RCC 7860 (cell line): ENCODE data around the gene VPS39.

Experiments
- DNase-seq: peaks from one replicate; pipeline ENCODE4 v3.0.0-alpha.2; 2015; ENCODE audit warnings: low spot score
- FAIRE-seq: peaks from 2 replicates; lab custom pipeline; 2012; peaks lifted over from hg19 to GRCh38; lab: Jason Lieb, UNC

The VPS39 gene

DNA sequence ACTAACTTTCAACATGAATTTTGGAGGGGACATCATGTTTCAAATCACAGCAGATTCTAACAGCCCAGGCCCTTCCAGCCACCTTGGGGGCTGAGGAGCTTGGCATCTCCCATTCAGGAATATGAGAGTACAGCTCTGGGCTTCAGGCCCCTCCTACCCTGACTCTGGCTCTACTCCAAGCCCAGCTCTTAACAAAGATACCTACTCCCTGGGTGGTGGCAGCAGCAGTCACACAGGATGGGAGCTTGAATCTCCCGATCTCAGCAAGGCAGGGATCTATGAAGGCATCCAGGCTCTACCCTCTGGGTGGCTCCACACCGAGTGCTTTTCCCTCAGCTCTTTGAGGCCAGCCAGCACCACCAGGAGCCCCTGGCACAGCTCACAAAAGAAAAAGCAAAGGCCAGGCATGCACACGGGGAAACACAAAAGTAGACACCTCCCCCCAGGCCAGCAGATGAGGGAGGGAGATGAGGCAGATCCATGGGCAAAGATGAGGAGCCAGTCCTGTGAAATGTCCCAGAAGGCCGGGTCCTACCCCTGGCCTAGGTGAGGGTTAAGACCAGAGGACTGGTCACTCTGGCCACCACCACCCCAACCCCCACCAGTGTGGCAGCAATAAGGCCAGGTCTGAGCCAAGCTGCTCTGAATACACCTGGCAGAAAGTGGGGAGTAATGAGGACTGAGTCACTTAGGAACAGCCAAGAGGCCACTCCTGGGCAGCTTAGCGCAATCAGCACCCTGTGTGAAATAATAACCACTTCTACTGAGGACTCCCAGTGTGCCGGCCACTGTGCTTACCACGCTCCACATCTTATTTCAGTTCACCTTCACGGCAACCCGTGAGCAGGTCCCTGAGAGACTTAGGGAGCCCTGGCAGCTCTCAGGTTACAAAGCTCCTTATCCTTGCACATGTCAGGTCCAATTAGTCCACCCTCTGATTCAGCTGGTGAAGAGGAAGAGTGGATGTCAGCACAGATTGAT is 76.0 kb downstream of the VPS39 start:
- no peak for FAIRE-seq
- DNase-seq, result no peak

DNA sequence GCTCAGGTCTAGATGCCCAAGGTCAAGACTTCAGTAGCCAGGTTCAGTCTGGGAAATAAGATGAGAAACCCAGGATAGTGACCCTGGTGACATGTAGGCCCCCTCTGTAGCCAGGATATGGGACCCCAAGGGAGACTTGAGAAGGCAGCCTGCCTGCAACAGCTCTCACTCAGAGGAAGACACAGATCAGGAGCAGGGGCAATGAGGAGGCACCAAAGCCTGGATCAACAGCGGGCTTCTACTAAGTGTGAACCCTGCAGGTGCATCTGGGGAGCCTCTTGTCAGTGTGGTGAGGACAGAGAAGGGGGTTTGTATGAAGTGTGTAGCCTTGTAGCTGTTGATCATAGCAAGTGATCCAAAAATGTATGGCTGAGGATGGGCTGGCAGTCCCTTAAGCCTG is 77.1 kb downstream of the VPS39 start:
- FAIRE-seq (no peak), DNase-seq (no peak)

DNA sequence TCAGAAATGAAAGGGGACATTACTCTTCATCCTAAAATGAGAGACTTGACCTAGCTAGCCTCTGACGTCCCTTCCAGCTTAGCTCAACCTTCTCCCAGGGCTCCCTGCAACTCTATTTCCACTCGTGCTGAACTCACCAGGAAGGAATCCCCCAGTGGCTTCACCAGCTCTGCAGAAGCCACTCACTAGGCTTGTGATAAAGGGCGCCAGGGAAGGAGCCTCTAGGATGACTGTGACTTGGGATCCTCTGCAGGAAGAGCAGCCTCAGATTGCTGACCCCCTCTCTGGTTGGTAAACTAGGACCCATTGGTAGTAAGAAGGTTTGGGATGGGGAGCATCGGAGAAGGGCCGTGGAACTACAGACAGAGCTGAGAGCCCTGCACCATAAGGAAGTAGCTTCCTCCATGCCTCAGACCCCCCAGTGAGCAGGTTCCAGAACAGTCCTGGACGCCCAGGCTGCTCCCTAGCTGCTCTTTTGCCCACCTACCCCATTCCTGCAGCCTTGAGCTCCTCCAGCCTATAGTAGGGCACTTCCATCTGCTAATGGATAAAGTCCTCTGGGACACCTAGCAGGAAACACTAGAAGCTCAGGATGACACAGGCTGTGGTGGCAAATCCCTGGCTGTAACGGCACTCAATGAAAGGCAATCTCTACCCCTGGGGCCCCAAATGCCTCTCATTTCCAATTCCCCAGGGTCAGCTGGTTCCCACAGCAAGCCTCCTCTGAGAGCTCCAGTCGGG is 77.7 kb downstream of the VPS39 start:
- no peak for DNase-seq
- FAIRE-seq, result no peak

DNA sequence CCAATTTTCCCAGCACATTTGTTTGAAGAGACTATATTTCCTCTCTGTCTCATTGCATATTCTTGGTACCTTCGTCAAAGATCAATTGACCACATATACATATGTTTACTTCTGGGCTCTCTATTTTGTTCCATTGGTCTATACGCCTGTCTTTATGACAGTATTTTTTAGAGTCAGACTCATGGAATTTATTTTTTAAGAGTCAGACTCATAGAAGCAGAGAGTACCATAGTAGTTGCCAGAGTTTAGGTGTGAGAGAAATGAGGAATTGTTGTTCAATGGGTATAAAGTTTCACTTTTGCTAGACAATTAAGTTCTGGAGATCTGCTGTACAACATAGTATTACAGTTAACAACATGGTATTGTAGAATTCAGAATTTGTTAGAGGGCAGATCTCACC is 78.7 kb downstream of the VPS39 start:
- no peak for FAIRE-seq
- no peak for DNase-seq

DNA sequence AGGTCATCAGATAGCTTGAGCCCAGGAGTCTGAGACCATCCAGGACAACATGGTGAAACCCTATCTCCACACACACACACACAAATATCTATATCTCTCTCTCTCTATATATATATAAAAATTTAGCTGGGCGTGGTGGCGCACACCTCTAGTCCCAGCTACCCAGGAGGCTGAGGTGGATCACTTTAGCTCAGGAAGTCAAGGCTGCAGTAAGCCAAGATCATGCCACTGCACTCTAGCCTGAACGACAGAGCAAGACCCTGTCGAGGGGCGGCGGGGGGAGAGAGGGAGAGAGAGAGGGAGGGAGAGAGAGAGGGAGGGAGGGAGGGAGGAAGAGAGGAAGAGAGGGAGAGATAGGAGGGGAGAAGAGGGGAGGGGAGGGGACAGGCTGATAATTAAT is 79.6 kb downstream of the VPS39 start:
- DNase-seq (no peak), FAIRE-seq (no peak)

DNA sequence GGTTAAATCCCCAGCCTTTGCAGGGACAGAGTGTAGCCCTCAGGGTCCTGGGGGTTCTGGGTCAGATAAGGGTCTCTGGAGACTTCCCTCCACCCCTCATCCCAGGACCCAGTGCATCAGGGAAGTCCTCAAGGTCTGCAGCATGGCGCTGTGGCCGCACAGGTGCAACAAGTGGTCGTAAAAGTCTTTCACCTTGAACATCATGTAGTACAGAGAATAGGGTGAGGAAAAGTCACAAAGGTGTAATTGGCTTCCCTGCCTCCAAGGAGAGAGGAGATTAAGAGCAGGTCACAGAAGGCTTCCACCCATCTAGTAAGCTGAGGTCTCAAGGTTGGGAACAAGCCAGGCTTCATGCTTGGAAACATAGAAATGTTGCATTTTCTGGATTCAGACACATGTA is 84.6 kb downstream of the VPS39 start:
- FAIRE-seq (no peak), DNase-seq (no peak)

DNA sequence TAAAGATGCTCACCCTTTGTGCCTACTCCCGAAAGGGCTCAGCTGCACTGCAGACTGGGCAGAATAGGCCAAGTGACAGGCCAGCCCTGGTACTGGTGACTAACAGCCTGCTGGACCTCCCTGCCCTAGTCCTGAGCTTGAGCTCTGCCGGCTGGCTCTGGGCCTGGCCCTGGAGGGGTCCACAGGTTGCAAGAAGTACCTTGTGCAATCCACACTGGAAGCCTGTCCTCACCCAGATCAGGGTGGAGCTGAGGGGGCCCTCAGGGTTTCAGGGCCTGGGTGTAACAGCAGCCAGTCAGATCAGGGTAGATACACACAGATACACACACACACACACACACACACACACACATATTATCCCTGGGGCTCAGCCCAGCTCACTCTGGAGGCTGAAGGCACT is 86.4 kb downstream of the VPS39 start:
- FAIRE-seq, result no peak
- no peak for DNase-seq

DNA sequence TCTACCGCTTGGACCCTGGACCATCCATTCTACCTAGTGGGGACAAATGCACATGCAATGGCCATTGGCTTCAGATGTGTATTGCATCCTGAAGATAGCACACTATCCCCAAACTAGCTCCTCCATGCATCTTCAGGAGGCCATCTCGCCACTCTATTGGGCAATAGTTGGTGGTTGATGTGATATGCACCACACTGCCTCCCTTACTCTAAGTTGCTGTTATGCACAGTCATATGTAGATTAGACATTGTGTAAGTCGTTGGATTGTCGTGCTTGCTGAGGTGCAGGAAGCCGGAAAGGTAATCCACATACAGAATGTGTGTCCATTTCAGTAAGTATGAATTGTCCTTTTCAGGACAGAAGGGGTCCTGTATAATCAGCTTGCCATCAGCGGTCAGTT is 87.1 kb downstream of the VPS39 start:
- no peak for DNase-seq
- FAIRE-seq, result no peak

DNA sequence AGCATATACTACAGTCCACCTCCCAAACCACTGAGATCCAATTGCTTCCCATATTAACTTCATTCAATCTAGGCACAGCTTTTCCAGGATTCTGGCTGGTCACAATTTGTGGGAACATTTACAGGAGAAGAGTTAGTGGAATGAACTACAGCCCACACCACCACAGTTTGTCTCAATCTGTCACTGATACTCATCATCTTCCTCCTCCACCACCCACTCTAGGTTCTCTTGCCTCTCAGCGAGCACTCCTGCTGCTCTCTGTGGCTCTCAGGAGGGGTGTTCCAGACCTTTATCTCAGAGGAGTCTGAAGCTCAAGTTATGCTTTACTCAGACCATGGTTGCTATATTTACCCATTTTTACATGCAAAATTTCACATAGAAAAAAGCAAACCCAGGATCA is 87.8 kb downstream of the VPS39 start:
- DNase-seq, result no peak

DNA sequence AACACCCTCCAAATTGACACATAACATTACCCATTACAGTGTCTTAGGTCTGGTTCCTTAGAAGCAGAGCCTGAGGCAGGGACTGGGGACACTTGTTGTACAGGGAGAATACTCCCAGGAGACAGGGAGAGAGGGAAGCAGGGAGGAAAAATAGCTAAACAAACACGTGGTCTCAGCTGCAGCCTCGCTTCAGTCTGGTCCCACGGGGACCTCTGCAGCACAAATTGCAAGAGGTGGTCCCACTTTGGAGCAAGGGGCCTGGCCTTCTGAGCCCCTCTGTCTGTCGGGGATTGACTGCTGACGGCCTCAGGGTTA is 88.7 kb downstream of the VPS39 start:
- no peak for FAIRE-seq
- DNase-seq, result no peak

More for the DNA sequence above, 87.8 kb downstream of the VPS39 start:
- no peak for FAIRE-seq

DNA sequence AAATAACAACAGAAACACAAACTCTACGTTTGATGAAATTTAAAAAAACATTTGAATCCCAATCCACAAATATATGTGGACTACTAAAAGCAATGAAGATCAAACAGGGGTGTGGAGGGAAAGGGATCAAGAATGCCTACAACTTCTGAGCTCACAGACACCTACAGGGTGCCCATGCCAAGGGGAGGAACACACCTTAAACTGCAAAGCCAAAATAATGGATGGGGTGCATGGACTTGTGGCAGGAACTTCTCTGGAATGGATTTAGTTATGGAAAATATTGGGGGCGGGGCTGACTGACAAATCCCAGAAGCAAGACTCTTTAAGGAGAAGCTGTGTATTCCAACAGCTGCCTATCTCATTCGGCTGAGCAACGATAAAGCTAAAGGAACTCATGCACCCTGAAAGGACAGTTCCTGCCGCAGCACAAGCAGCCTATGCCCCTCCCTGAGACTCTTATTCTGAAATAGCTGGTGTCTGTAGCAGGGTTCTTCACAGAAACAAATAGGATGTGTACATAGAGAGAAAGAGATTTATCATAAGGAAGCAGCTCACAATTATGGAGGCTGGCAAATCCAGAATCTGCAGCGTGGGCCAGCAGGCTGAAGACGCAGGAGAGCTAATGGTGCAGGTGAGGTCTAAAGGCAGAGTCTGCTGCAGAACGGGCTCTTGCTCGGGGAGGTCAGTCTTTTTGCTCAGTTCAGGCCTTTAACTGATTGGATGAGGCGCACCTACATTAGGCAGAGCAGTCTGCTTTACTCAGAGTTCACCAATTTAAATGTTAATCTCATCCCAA is 89.3 kb downstream of the VPS39 start:
- DNase-seq (no peak), FAIRE-seq (no peak)

DNA sequence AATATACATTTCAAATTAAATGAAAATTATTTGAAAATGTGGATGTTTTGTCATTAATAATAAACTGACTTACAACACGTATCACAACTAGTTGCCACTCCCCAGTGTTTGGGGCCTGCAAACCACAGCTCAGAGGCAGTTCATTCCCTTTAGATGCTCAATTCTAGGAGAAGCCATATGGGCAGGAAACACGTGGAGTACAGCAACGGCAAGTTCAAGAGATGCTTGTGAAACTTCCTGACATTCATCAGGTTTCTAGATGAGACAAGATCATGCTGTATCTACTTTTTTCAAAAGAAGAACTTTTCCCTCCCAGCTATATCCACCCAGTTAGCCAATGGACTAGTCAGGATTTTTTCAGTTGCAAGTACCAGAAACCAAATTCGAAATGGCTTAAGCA is 96.2 kb downstream of the VPS39 start:
- FAIRE-seq, result no peak
- DNase-seq, result no peak

DNA sequence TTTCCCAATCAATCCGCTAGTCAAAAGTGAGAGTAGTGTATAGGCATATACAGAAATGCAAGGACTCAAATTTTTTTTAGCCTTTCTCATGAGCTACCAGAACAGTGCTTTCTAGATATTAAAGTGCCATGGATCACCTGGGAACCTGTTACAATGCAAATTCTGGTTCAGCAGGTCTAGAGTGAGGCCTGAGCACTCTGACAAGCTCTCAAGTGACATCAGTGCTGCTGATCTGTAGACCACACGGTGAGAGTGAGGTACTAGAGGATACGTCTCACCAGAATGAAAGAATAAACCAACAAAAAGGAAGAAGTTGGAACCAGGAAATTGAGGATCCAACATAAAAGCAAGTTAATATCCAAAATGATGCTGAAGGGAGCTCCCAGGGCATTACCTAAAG is 97.7 kb downstream of the VPS39 start:
- no peak for DNase-seq
- no peak for FAIRE-seq

DNA sequence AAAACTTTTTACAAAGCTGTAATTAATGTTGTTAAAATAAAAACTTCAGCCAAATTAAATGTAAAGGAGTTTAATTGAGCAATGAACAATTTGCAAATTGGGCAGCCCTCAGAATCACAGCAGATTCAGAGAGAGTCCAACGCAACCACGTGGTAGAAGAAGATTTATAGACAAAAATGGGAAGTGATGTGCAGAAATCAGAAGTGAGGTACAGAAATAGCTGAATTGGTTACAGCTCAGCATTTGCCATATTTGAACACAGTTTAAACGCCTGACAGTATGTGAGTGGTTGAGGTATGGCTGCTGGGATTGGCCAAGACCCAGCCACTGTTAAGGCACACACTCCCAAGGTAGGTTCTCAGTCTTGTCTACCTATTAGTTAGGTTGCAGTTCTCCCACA is 99.3 kb downstream of the VPS39 start:
- DNase-seq (no peak), FAIRE-seq (no peak)
